Amniotic epithelial cell (primary cell): ENCODE results near the gene MYLK3.
"Not testable (repeated sequence)": the region's sequence is repeated elsewhere in the genome, so short reads cannot be mapped to it uniquely, and the experiment has no call there.

ENCODE experiments used
- DNase-seq: peaks from one replicate; pipeline ENCODE4 v3.0.0-alpha.2; 2010; ENCODE audit warnings: low read depth

The MYLK3 gene

GRCh38 chr16:46689365-46690280, 58.5 kb downstream of the MYLK3 start, which contains the start of gene ORC6:
ORC6 (plus strand) TSS chr16:46689659; CDS start chr16:46689706, 47 bp downstream.
- peak; percentile 92 for DNase-seq

- peak; percentile 97 for DNase-seq
Measured at GRCh38 chr16:46688654-46689364, 59.3 kb downstream of the MYLK3 start, which contains the start of gene VPS35. VPS35 (minus strand) TSS chr16:46689178; CDS start chr16:46689133, 45 bp downstream.

- peak; percentile 7 for DNase-seq
Measured at GRCh38 chr16:46688101-46688653, 60.0 kb downstream of the MYLK3 start.

GRCh38 chr16:46687486-46687885, 60.7 kb downstream of the MYLK3 start:
- no peak for DNase-seq

- no peak for DNase-seq
Measured at GRCh38 chr16:46686815-46687473, 61.2 kb downstream of the MYLK3 start.

GRCh38 chr16:46681867-46682266, 66.3 kb downstream of the MYLK3 start:
- DNase-seq = not testable (repeated sequence)

- not testable (repeated sequence) for DNase-seq
Measured at GRCh38 chr16:46677943-46678342, 70.2 kb downstream of the MYLK3 start.

GRCh38 chr16:46673320-46674013, 74.7 kb downstream of the MYLK3 start:
- DNase-seq = peak; percentile 68

GRCh38 chr16:46662123-46662522, 86.0 kb downstream of the MYLK3 start:
- DNase-seq = no peak

- DNase-seq = no peak
Measured at GRCh38 chr16:46658925-46659324, 89.2 kb downstream of the MYLK3 start.
